Neural progenitor cell (in vitro differentiated cells): ENCODE results near the gene HECTD2. TPM values are rescaled to one million over a fixed set of nuclear protein-coding genes. Genes with fewer than 3 reads are reported as not detected.

Experiments used
- DNase-seq: peaks from one replicate; pipeline ENCODE4 v3.0.0-alpha.2; 2016; ENCODE audit warnings: low spot score
- H2AFZ ChIP-seq: fragments of 200-600 bp; sonication (generic); replicated peaks from 2 replicates; pipeline ENCODE4 v1.6.1; 2016; ENCODE audit warnings: antibody characterized with exemption
- H3F3A ChIP-seq: fragments of 200-600 bp; sonication (generic); 2 replicates; pipeline ENCODE4 v1.6.1; 2016; ENCODE audit warnings: antibody characterized with exemption, low read depth
- H3K27ac ChIP-seq: fragments of 200-600 bp; sonication (generic); 2 replicates; pipeline ENCODE4 v1.5.1; 2016; ENCODE audit warnings: mild to moderate bottlenecking
- H3K27me3 ChIP-seq: fragments of 200-600 bp; sonication (generic); 2 replicates; pipeline ENCODE4 v1.6.1; 2016; ENCODE audit warnings: mild to moderate bottlenecking, moderate library complexity
- H3K36me3 ChIP-seq: fragments of 200-600 bp; sonication (generic); 2 replicates; pipeline ENCODE4 v1.5.1; 2016
- H3K4me1 ChIP-seq: fragments of 200-600 bp; sonication (generic); 2 replicates; pipeline ENCODE4 v1.6.1; 2016; ENCODE audit warnings: mixed run types
- H3K4me2 ChIP-seq: fragments of 200-600 bp; sonication (generic); 2 replicates; pipeline ENCODE4 v1.6.1; 2016
- H3K4me3 ChIP-seq: fragments of 200-600 bp; sonication (generic); 2 replicates; pipeline ENCODE4 v1.5.1; 2016
- H3K79me2 ChIP-seq: fragments of 200-600 bp; sonication (generic); 2 replicates; pipeline ENCODE4 v1.6.1; 2016; ENCODE audit warnings: low read depth
- H3K9ac ChIP-seq: fragments of 200-600 bp; sonication (generic); 2 replicates; pipeline ENCODE4 v1.6.1; 2016
- H3K9me3 ChIP-seq: fragments of 200-600 bp; sonication (generic); 2 replicates; pipeline ENCODE4 v1.5.1; 2016; ENCODE audit warnings: low read depth
- H4K20me1 ChIP-seq: fragments of 200-600 bp; sonication (generic); 2 replicates; pipeline ENCODE4 v1.6.1; 2016; ENCODE audit warnings: low read depth
- H3K27ac Mint-ChIP-seq: 3 replicates; pipeline ENCODE4 v1.8.0; 2021; ENCODE audit warnings: mixed read lengths
- H3K27me3 Mint-ChIP-seq: 2 replicates; pipeline ENCODE4 v1.8.0; 2022; ENCODE audit warnings: low read depth, mild to moderate bottlenecking, inconsistent platforms, moderate library complexity, mixed read lengths; ENCODE audit not compliant: insufficient read depth
- H3K36me3 Mint-ChIP-seq: 3 replicates; pipeline ENCODE4 v1.8.0; 2021; ENCODE audit warnings: mixed read lengths
- H3K4me1 Mint-ChIP-seq: 3 replicates; pipeline ENCODE4 v1.8.0; 2021; ENCODE audit warnings: mixed read lengths
- H3K4me3 Mint-ChIP-seq: 3 replicates; pipeline ENCODE4 v1.8.0; 2021; ENCODE audit warnings: mild to moderate bottlenecking, moderate library complexity, mixed read lengths
- H3K9me3 Mint-ChIP-seq: 3 replicates; pipeline ENCODE4 v1.8.0; 2020; ENCODE audit warnings: mixed read lengths
- CTCF ChIP-seq: fragments of 200-600 bp; sonication (generic); IDR thresholded peaks from 2 replicates; pipeline ENCODE4 v1.5.1; 2017; ENCODE audit warnings: antibody characterized with exemption, mild to moderate bottlenecking
- EZH2 ChIP-seq: fragments of 200-600 bp; sonication (generic); IDR thresholded peaks from 2 replicates; pipeline ENCODE4 v1.6.1; 2017; ENCODE audit warnings: antibody characterized with exemption, mild to moderate bottlenecking, moderate library complexity
- EZH2phosphoT487 ChIP-seq: fragments of 200-600 bp; sonication (generic); IDR thresholded peaks from 2 replicates; pipeline ENCODE4 v1.6.1; 2017; ENCODE audit warnings: antibody characterized with exemption
- total RNA-seq: library from RNA; depleted of rRNA; stranded (reverse); fragments of >200 nt; gene quantifications from 2 replicates; pipeline ENCODE4 v1.2.3, GENCODE V29; 2015; ENCODE audit warnings: low replicate concordance

HECTD2 gene
- total RNA-seq, 1 donor from 2014 or later: 51.5 TPM

- Histone ChIP-seq H2AFZ (no peak overlapping the region), H3F3A (no peaks in the 10 kb centered on the region), H3K36me3 (no peaks in the 10 kb centered on the region), H3K4me3 (no peak overlapping the region), H3K9me3 (no peaks in the 10 kb centered on the region), H3K27me3 (no peaks in the 10 kb centered on the region), H3K9ac (no peak overlapping the region), H3K4me2 (no peak overlapping the region), H3K4me1 (no peaks in the 10 kb centered on the region), H3K79me2 (no peaks in the 10 kb centered on the region), H4K20me1 (no peaks in the 10 kb centered on the region), H3K27ac (no peak overlapping the region)
- Mint-ChIP-seq H3K4me3 (no peak overlapping the region), H3K27ac (no peak overlapping the region), H3K36me3 (no peaks in the 10 kb centered on the region), H3K27me3 (peaks cover 4% of the 10 kb centered on the region), H3K9me3 (peaks cover 2% of the 10 kb centered on the region), H3K4me1 (peaks cover 6% of the 10 kb centered on the region)
- TF ChIP-seq CTCF (no peak), EZH2 (no peak), EZH2phosphoT487 (no peak)
- no peak for DNase-seq
Measured at GRCh38 chr10:91537614-91538383, 127.7 kb downstream of the HECTD2 start.

- no peak for DNase-seq
- Histone ChIP-seq H3F3A (no peaks in the 10 kb centered on the region), H4K20me1 (no peaks in the 10 kb centered on the region), H3K4me2 (no peak overlapping the region), H3K4me3 (no peak overlapping the region), H3K4me1 (no peaks in the 10 kb centered on the region), H3K79me2 (no peaks in the 10 kb centered on the region), H3K9ac (no peak overlapping the region), H3K27me3 (no peaks in the 10 kb centered on the region), H2AFZ (no peak overlapping the region), H3K9me3 (no peaks in the 10 kb centered on the region), H3K36me3 (no peaks in the 10 kb centered on the region), H3K27ac (no peak overlapping the region)
- Mint-ChIP-seq H3K36me3 (no peaks in the 10 kb centered on the region), H3K4me3 (no peak overlapping the region), H3K4me1 (peaks cover 6% of the 10 kb centered on the region), H3K9me3 (peaks cover 2% of the 10 kb centered on the region), H3K27ac (no peak overlapping the region), H3K27me3 (peaks cover 4% of the 10 kb centered on the region)
- TF ChIP-seq CTCF (no peak), EZH2 (no peak), EZH2phosphoT487 (no peak)
Measured at GRCh38 chr10:91539930-91540329, 129.8 kb downstream of the HECTD2 start.

GRCh38 chr10:91540733-91541132 lies 130.6 kb downstream of the HECTD2 start:
- Histone ChIP-seq H3K79me2 (no peaks in the 10 kb centered on the region), H3F3A (no peaks in the 10 kb centered on the region), H3K27me3 (no peaks in the 10 kb centered on the region), H3K27ac (no peak overlapping the region), H3K4me3 (no peak overlapping the region), H2AFZ (no peak overlapping the region), H3K9ac (no peak overlapping the region), H3K36me3 (no peaks in the 10 kb centered on the region), H4K20me1 (no peaks in the 10 kb centered on the region), H3K4me1 (no peaks in the 10 kb centered on the region), H3K9me3 (no peaks in the 10 kb centered on the region), H3K4me2 (no peak overlapping the region)
- no peaks in the 10 kb centered on the region for H3K36me3 Mint-ChIP-seq
- TF ChIP-seq EZH2phosphoT487: no peak
- TF ChIP-seq EZH2: no peak
- no peak for TF ChIP-seq CTCF
- H3K4me1 Mint-ChIP-seq: peaks cover 6% of the 10 kb centered on the region
- DNase-seq: no peak
- no peak overlapping the region for H3K4me3 Mint-ChIP-seq
- H3K9me3 Mint-ChIP-seq: peaks cover 2% of the 10 kb centered on the region
- H3K27ac Mint-ChIP-seq: no peak overlapping the region
- peaks cover 4% of the 10 kb centered on the region for H3K27me3 Mint-ChIP-seq
